ENCODE measurements around the gene XCL2.
"Not testable (repeated sequence)": the region's sequence is repeated elsewhere in the genome, so short reads cannot be mapped to it uniquely, and the experiment has no call there.

The XCL2 gene

GRCh38 chr1:168543840-168544498 lies at the start of gene XCL2:
Gene XCL2 (minus strand): TSS chr1:168543997. CDS start chr1:168543964, 33 bp downstream.
- not testable (repeated sequence) for H3K36me3 ChIP-seq (ENCODE audit: control insufficient read depth in 2 of 2, insufficient read depth in 2 of 2, low read length in 2 of 2); H3K4me1 ChIP-seq (ENCODE audit: control insufficient read depth, insufficient read depth, low read length); H3K27me3 ChIP-seq (ENCODE audit: control insufficient read depth in 1 of 2, insufficient read depth in 2 of 2, low read length in 2 of 2); H3K9ac ChIP-seq (ENCODE audit: low read length in 2 of 2); H3K9me3 ChIP-seq (ENCODE audit: control insufficient read depth in 2 of 2, low read length in 2 of 2); H3K27ac ChIP-seq (ENCODE audit: low read length); H3K4me3 ChIP-seq (ENCODE audit: low read length in 2 of 2)

- no peaks in the 10 kb centered on the region for H3K27me3 ChIP-seq (ENCODE audit: control insufficient read depth in 1 of 2, insufficient read depth in 2 of 2, low read length in 2 of 2)
- no peaks in the 10 kb centered on the region for H3K9me3 ChIP-seq (ENCODE audit: control insufficient read depth in 2 of 2, low read length in 2 of 2)
- H3K9ac ChIP-seq (ENCODE audit: low read length in 2 of 2): no peak overlapping the region
- H3K4me3 ChIP-seq (ENCODE audit: low read length in 2 of 2): no peak overlapping the region
- H3K27ac ChIP-seq (ENCODE audit: low read length): no peak overlapping the region
- no peaks in the 10 kb centered on the region for H3K36me3 ChIP-seq (ENCODE audit: control insufficient read depth in 2 of 2, insufficient read depth in 2 of 2, low read length in 2 of 2)
- H3K4me1 ChIP-seq (ENCODE audit: control insufficient read depth, insufficient read depth, low read length): no peaks in the 10 kb centered on the region
Measured at GRCh38 chr1:168591641-168592250, 47.9 kb upstream of the XCL2 start.

DNA sequence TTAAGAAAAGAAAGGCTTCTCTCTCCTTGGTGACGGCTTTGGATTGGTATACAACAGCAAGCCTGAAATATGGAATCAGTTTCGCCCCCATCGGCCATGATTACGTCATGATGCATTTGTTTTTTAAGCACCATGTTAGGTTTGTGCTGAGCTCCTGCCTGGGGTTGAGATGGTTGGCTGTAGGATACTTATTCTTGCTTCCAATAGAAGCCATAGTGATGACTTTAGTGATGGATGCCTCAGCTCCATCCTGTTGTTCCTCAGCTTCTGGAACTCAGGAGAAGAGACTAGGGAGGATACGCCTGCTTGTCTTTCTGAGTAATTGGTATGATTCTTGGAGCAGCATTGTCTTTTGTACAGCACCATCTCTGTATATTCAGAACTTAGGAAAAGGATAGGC lies 47.3 kb upstream of the XCL2 start:
- Histone ChIP-seq H3K9me3 (ENCODE audit: control insufficient read depth in 2 of 2, low read length in 2 of 2) (no peaks in the 10 kb centered on the region), H3K27me3 (ENCODE audit: control insufficient read depth in 1 of 2, insufficient read depth in 2 of 2, low read length in 2 of 2) (no peaks in the 10 kb centered on the region), H3K4me3 (ENCODE audit: low read length in 2 of 2) (no peak overlapping the region), H3K4me1 (ENCODE audit: control insufficient read depth, insufficient read depth, low read length) (no peaks in the 10 kb centered on the region), H3K36me3 (ENCODE audit: control insufficient read depth in 2 of 2, insufficient read depth in 2 of 2, low read length in 2 of 2) (no peaks in the 10 kb centered on the region), H3K27ac (ENCODE audit: low read length) (no peak overlapping the region), H3K9ac (ENCODE audit: low read length in 2 of 2) (no peak overlapping the region)

DNA sequence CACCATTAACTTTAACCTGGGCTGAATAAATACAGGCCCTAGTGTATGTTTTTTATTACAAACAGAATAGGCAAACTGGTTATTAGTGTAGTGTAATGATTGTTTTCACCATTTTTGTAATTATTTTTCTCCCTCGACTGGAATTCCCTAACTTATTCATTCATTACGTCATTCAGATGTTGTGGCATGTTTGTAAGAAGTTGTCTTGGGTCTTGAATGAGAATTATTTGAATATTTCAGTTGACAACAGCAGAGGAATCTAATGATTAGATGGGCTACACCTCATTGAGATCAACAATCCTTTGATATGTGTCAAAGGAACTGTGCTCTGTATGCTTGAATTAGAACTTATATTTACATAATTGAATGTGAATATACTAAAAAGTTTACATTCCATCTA lies 45.4 kb upstream of the XCL2 start:
- Histone ChIP-seq H3K27me3 (ENCODE audit: control insufficient read depth in 1 of 2, insufficient read depth in 2 of 2, low read length in 2 of 2) (no peaks in the 10 kb centered on the region), H3K9me3 (ENCODE audit: control insufficient read depth in 2 of 2, low read length in 2 of 2) (no peaks in the 10 kb centered on the region), H3K36me3 (ENCODE audit: control insufficient read depth in 2 of 2, insufficient read depth in 2 of 2, low read length in 2 of 2) (no peaks in the 10 kb centered on the region), H3K4me1 (ENCODE audit: control insufficient read depth, insufficient read depth, low read length) (no peaks in the 10 kb centered on the region), H3K4me3 (ENCODE audit: low read length in 2 of 2) (no peak overlapping the region), H3K27ac (ENCODE audit: low read length) (no peak overlapping the region), H3K9ac (ENCODE audit: low read length in 2 of 2) (no peak overlapping the region)

DNA sequence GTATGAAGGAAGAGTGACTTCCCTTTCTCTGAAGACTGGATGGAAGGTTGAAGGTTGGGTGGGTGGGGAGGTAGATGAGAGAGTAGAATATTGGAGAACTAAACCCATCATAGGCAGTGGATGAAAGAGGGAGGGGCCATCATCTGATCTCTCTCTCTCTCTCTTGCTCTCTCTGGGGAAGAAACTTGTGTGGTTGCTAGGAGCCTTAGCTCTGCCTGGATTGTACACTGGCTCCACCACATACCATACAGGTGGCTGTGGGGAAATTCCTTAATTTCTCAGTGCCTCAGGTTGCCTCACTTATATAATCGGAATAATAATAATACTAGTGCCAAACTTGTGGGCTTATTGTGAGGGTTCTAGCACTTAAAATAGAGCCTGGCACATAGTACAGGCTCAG lies 42.1 kb upstream of the XCL2 start:
- Histone ChIP-seq H3K9me3 (ENCODE audit: control insufficient read depth in 2 of 2, low read length in 2 of 2) (no peaks in the 10 kb centered on the region), H3K4me1 (ENCODE audit: control insufficient read depth, insufficient read depth, low read length) (no peaks in the 10 kb centered on the region), H3K36me3 (ENCODE audit: control insufficient read depth in 2 of 2, insufficient read depth in 2 of 2, low read length in 2 of 2) (no peaks in the 10 kb centered on the region), H3K9ac (ENCODE audit: low read length in 2 of 2) (no peak overlapping the region), H3K4me3 (ENCODE audit: low read length in 2 of 2) (no peak overlapping the region), H3K27me3 (ENCODE audit: control insufficient read depth in 1 of 2, insufficient read depth in 2 of 2, low read length in 2 of 2) (no peaks in the 10 kb centered on the region), H3K27ac (ENCODE audit: low read length) (no peak overlapping the region)

GRCh38 chr1:168585191-168585590 lies 41.4 kb upstream of the XCL2 start:
- Histone ChIP-seq H3K27me3 (ENCODE audit: control insufficient read depth in 1 of 2, insufficient read depth in 2 of 2, low read length in 2 of 2) (no peaks in the 10 kb centered on the region), H3K4me3 (ENCODE audit: low read length in 2 of 2) (no peak overlapping the region), H3K9me3 (ENCODE audit: control insufficient read depth in 2 of 2, low read length in 2 of 2) (no peaks in the 10 kb centered on the region), H3K36me3 (ENCODE audit: control insufficient read depth in 2 of 2, insufficient read depth in 2 of 2, low read length in 2 of 2) (no peaks in the 10 kb centered on the region), H3K9ac (ENCODE audit: low read length in 2 of 2) (no peak overlapping the region), H3K27ac (ENCODE audit: low read length) (no peak overlapping the region), H3K4me1 (ENCODE audit: control insufficient read depth, insufficient read depth, low read length) (no peaks in the 10 kb centered on the region)

DNA sequence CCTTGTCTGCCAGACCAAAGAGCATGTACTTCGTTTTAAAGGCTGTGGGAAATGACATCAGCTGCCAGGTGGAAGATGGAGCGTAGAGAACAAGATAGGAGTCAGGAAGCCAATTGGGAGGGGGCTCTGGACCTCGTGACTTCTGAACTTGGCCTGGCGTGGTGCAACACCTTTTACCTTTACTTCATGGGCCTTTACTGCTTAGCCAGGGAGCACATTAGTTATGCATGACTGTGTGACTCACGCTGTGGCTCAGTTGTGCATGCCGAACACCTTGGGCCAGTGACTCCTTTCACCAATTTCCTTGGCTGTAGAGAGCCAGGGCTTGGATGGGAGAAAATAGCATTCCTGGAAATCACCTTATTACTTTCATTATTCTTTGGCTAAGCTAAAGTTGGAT lies 39.8 kb upstream of the XCL2 start:
- H3K4me3 ChIP-seq (ENCODE audit: low read length in 2 of 2): no peak overlapping the region
- H3K27ac ChIP-seq (ENCODE audit: low read length): no peak overlapping the region
- H3K36me3 ChIP-seq (ENCODE audit: control insufficient read depth in 2 of 2, insufficient read depth in 2 of 2, low read length in 2 of 2): no peaks in the 10 kb centered on the region
- no peaks in the 10 kb centered on the region for H3K4me1 ChIP-seq (ENCODE audit: control insufficient read depth, insufficient read depth, low read length)
- no peaks in the 10 kb centered on the region for H3K27me3 ChIP-seq (ENCODE audit: control insufficient read depth in 1 of 2, insufficient read depth in 2 of 2, low read length in 2 of 2)
- H3K9me3 ChIP-seq (ENCODE audit: control insufficient read depth in 2 of 2, low read length in 2 of 2): no peaks in the 10 kb centered on the region
- no peak overlapping the region for H3K9ac ChIP-seq (ENCODE audit: low read length in 2 of 2)

DNA sequence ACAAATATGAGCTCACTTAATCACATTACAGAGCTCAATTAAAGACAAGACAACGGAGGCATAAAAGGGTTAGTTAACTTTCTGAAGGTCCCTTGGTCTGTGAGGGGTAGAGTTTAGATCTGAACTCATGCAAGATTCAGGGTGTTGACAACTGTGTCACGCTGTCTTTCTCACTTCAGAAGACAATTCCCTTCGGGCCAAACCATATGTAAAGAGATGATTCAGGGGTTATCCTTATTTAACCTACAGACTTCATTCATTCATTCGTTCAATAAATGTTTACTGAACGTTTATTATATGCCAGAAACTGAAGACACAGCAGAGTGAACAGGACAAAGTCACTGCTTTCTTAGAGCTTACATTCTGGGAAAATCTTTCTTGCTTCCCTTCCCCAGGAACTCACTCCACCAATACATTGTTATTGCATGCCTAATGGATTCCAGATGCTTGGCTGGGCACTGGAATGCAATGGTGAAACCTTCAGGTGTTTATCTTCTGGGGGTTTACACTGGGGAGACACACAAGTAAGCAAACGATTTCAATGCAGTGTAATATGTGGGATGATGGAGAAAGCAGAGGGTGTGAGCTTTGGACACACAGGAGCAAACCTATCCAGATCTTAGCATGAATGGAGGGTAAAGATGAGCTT lies 39.0 kb upstream of the XCL2 start:
- Histone ChIP-seq H3K4me1 (ENCODE audit: control insufficient read depth, insufficient read depth, low read length) (no peaks in the 10 kb centered on the region), H3K27me3 (ENCODE audit: control insufficient read depth in 1 of 2, insufficient read depth in 2 of 2, low read length in 2 of 2) (no peaks in the 10 kb centered on the region), H3K27ac (ENCODE audit: low read length) (no peak overlapping the region), H3K9ac (ENCODE audit: low read length in 2 of 2) (no peak overlapping the region), H3K36me3 (ENCODE audit: control insufficient read depth in 2 of 2, insufficient read depth in 2 of 2, low read length in 2 of 2) (no peaks in the 10 kb centered on the region), H3K9me3 (ENCODE audit: control insufficient read depth in 2 of 2, low read length in 2 of 2) (no peaks in the 10 kb centered on the region), H3K4me3 (ENCODE audit: low read length in 2 of 2) (no peak overlapping the region)

GRCh38 chr1:168581817-168582572 lies 38.2 kb upstream of the XCL2 start:
- H3K27ac ChIP-seq (ENCODE audit: low read length): no peak overlapping the region

DNA sequence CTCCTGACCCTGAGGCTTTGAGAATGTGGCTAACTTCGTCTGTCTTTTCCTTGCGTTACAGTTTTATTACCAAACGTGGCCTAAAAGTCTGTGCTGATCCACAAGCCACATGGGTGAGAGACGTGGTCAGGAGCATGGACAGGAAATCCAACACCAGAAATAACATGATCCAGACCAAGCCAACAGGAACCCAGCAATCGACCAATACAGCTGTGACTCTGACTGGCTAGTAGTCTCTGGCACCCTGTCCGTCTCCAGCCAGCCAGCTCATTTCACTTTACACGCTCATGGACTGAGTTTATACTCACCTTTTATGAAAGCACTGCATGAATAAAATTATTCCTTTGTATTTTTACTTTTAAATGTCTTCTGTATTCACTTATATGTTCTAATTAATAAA lies 37.2 kb upstream of the XCL2 start:
- H3K9ac ChIP-seq (ENCODE audit: low read length in 2 of 2); H3K27me3 ChIP-seq (ENCODE audit: control insufficient read depth in 1 of 2, insufficient read depth in 2 of 2, low read length in 2 of 2); H3K4me1 ChIP-seq (ENCODE audit: control insufficient read depth, insufficient read depth, low read length); H3K36me3 ChIP-seq (ENCODE audit: control insufficient read depth in 2 of 2, insufficient read depth in 2 of 2, low read length in 2 of 2); H3K9me3 ChIP-seq (ENCODE audit: control insufficient read depth in 2 of 2, low read length in 2 of 2); H3K27ac ChIP-seq (ENCODE audit: low read length); H3K4me3 ChIP-seq (ENCODE audit: low read length in 2 of 2): not testable (repeated sequence)

More at GRCh38 chr1:168581817-168582572, 38.2 kb upstream of the XCL2 start:
- H3K9ac ChIP-seq (ENCODE audit: low read length in 2 of 2): no peak overlapping the region
- H3K9me3 ChIP-seq (ENCODE audit: control insufficient read depth in 2 of 2, low read length in 2 of 2): no peaks in the 10 kb centered on the region
- no peaks in the 10 kb centered on the region for H3K27me3 ChIP-seq (ENCODE audit: control insufficient read depth in 1 of 2, insufficient read depth in 2 of 2, low read length in 2 of 2)
- no peaks in the 10 kb centered on the region for H3K36me3 ChIP-seq (ENCODE audit: control insufficient read depth in 2 of 2, insufficient read depth in 2 of 2, low read length in 2 of 2)
- no peaks in the 10 kb centered on the region for H3K4me1 ChIP-seq (ENCODE audit: control insufficient read depth, insufficient read depth, low read length)
- no peak overlapping the region for H3K4me3 ChIP-seq (ENCODE audit: low read length in 2 of 2)
